Kidney (tissue), 22 donors: ENCODE data around the gene SPARCL1. TPM values are rescaled to one million over a fixed set of nuclear protein-coding genes. Genes with fewer than 3 reads are reported as not detected.

Source experiments
- DNase-seq, 5 donors: peaks; one replicate each; pipeline ENCODE4 v3.0.0-alpha.2; 2013 to 2020
- FAIRE-seq: peaks from 2 replicates; lab custom pipeline; 2012; peaks lifted over from hg19 to GRCh38; lab: Jason Lieb, UNC
- H3K27ac ChIP-seq, 2 donors: one replicate each; pipeline ENCODE4 v1.7.0; 2013; ENCODE audit warnings: low read depth in 2 of 2, low read length in 2 of 2, inconsistent platforms in 1 of 2
- H3K27me3 ChIP-seq: one replicate; pipeline ENCODE4 v1.7.1; 2013; ENCODE audit warnings: low read length, inconsistent platforms; ENCODE audit not compliant: control insufficient read depth, insufficient read depth
- H3K36me3 ChIP-seq, 3 donors: one replicate each; pipeline versions ENCODE4 v1.7.0 to v1.7.1; 2013; ENCODE audit warnings: low read length in 3 of 3, control low read depth in 1 of 3, inconsistent platforms in 1 of 3; ENCODE audit not compliant: insufficient read depth in 3 of 3, control insufficient read depth in 2 of 3
- H3K4me1 ChIP-seq, 3 donors: one replicate each; pipeline versions ENCODE4 v1.7.0 to v1.7.1; 2013; ENCODE audit warnings: low read length in 3 of 3, inconsistent platforms in 1 of 3, low read depth in 1 of 3; ENCODE audit not compliant: control insufficient read depth in 2 of 3, insufficient read depth in 2 of 3
- H3K4me3 ChIP-seq, 3 donors: one replicate each; pipeline versions ENCODE4 v1.7.0 to v1.8.1; 2013; ENCODE audit warnings: low read length in 3 of 3, control low read depth in 1 of 3, inconsistent platforms in 1 of 3
- H3K9ac ChIP-seq, 3 donors: one replicate each; pipeline versions ENCODE4 v1.7.0 to v1.7.1; 2013; ENCODE audit warnings: low read length in 3 of 3, control low read depth in 1 of 3, inconsistent platforms in 1 of 3
- H3K9me3 ChIP-seq, 3 donors: one replicate each; pipeline versions ENCODE4 v1.7.0 to v1.7.1; 2013; ENCODE audit warnings: low read length in 3 of 3, control low read depth in 1 of 3, inconsistent platforms in 1 of 3; ENCODE audit not compliant: control insufficient read depth in 2 of 3, insufficient read depth in 1 of 3
- CTCF ChIP-seq: IDR thresholded peaks from 3 replicates; pipeline ENCODE4 v1.5.1; 2012; ENCODE audit warnings: mild to moderate bottlenecking, moderate library complexity, borderline replicate concordance; ENCODE audit not compliant: insufficient read depth; ENCODE audit errors: extremely low read depth
- intact Hi-C: fragments of 100-400 bp; cut with DNase I; formaldehyde crosslinking; loops from one replicate; pipeline ENCODE4 v1.11.1; 2022
- long read RNA-seq, 10 donors: library from polyadenylated mRNA in 1 of 10; unstranded in 1 of 10; transcript quantifications; one replicate each; pipeline ENCODE4 v2.0.0 and lab custom pipeline, GENCODE V29; 2021 to 2026
- polyA plus RNA-seq: library from polyadenylated mRNA; stranded (reverse); fragments of 350-450 nt; fragmentation: Illumina TruSeq; extraction: RNeasy Lipid Tissue Mini Kit (QIAGEN cat#74804); gene quantifications from one replicate; pipeline ENCODE4 v1.2.3, GENCODE V29; 2014; ENCODE audit warnings: low read depth, low replicate concordance; ENCODE audit not compliant: insufficient read depth
- total RNA-seq: library from RNA; stranded (reverse); fragmentation: NEBNext Ultra II Directional; extraction: Animal tissue kit (Norgen Biotek cat#: 25700); gene quantifications from one replicate; pipeline ENCODE4 v1.2.1, GENCODE V29; 2021
- donor health status: control.
- donor health status: control.
- donor health status: control.
- donor health status: control.
- donor health status: control.
- donor health status: DM: yes; HTN: yes; CAD: no.
- donor health status: Normal renal cell carcinoma (clear cell type).

Gene SPARCL1
- total RNA-seq = 322 TPM
- 87.4 TPM for polyA plus RNA-seq
- long read RNA-seq, donor 1 = 0 reads
- long read RNA-seq, donor 2, partial matches to known transcripts = 5 of 7 reads
- long read RNA-seq, donor 2, other reads (novel, unspliced or antisense) = 0 of 7 reads
- long read RNA-seq, donor 3 = 0 reads
- long read RNA-seq, donor 4, partial matches to known transcripts = 0 of 2 reads
- long read RNA-seq, donor 4, other reads (novel, unspliced or antisense) = 0 of 2 reads
- long read RNA-seq, donor 5 = 0 reads
- long read RNA-seq, donor 6 = 0 reads
- long read RNA-seq, donor 7, transcript SPARCL1-201 (11 exons, 2,906 nt) = major isoform, 112 of 195 reads
- long read RNA-seq, donor 7, partial matches to known transcripts = 79 of 195 reads
- long read RNA-seq, donor 7, other reads (novel, unspliced or antisense) = 4 of 195 reads
- long read RNA-seq, donor 8, partial matches to known transcripts = 15 of 17 reads
- long read RNA-seq, donor 8, other reads (novel, unspliced or antisense) = 0 of 17 reads
- long read RNA-seq, donor 9, partial matches to known transcripts = 0 of 1 reads
- long read RNA-seq, donor 9, other reads (novel, unspliced or antisense) = 0 of 1 reads
- long read RNA-seq, donor 10, partial matches to known transcripts = 0 of 1 reads
- long read RNA-seq, donor 10, other reads (novel, unspliced or antisense) = 0 of 1 reads

GRCh38 chr4:87529187-87529586, at the start of gene SPARCL1:
TSS of gene SPARCL1 (minus strand) at chr4:87529376. CDS start at chr4:87499574, 29,802 bp downstream.
- Histone ChIP-seq H3K27ac (peak within 1 kb of the TSS; percentile 52 to 76), H3K36me3 (no peaks in the 10 kb centered on the region), H3K4me1 (peaks cover 3 to 13% (median 12%) of the 10 kb centered on the region in 3 donors), H3K4me3 (peak within 1 kb of the TSS in 2 of 3 donors; percentile 52 to 71), H3K9me3 (peaks cover 0 to 8% (median 0%) of the 10 kb centered on the region in 3 donors), H3K9ac (peak within 1 kb of the TSS in 1 of 3 donors; percentile 42), H3K27me3 (no peaks in the 10 kb centered on the region)
- no peak for TF ChIP-seq CTCF
- intact Hi-C loops = no loop called here
- FAIRE-seq = no peak
- peak in 2 of 5 donors; percentile 39 to 63 for DNase-seq

DNA sequence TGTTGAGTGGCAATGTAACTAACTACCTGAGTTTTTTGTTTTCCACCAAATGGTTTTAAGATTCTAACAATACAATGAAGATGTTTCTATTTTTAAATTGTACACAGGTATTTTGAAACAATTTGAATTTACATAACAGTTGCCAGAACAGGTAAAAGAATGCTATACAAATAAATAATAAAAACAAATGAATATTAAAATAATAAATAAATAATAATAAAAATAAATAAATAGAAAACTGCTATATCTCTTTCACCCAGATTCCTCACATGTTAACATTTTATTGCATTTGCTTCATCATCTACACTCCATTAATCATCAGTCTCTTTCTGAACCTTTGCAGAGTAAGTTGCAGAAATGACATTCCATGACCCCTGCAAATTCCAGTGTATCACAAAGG, 46.8 kb upstream of the SPARCL1 start:
- no peaks in the 10 kb centered on the region for H3K27me3 ChIP-seq
- FAIRE-seq = peak; percentile 64
- no peak overlapping the region for H3K27ac ChIP-seq
- intact Hi-C loops = no loop called here
- no peak for DNase-seq
- H3K36me3 ChIP-seq = no peaks in the 10 kb centered on the region
- H3K4me3 ChIP-seq = no peak overlapping the region
- TF ChIP-seq CTCF = no peak
- H3K4me1 ChIP-seq = no peaks in the 10 kb centered on the region
- H3K9me3 ChIP-seq = no peaks in the 10 kb centered on the region
- H3K9ac ChIP-seq = no peak overlapping the region

GRCh38 chr4:87575408-87575807, 46.2 kb upstream of the SPARCL1 start:
- TF ChIP-seq CTCF = no peak
- no peak for FAIRE-seq
- Histone ChIP-seq H3K4me1 (no peaks in the 10 kb centered on the region), H3K9ac (no peak overlapping the region), H3K36me3 (no peaks in the 10 kb centered on the region), H3K27me3 (no peaks in the 10 kb centered on the region), H3K9me3 (no peaks in the 10 kb centered on the region), H3K4me3 (no peak overlapping the region), H3K27ac (no peak overlapping the region)
- intact Hi-C loops = no loop called here
- DNase-seq = no peak
